CD4-positive, CD25-positive, alpha-beta regulatory T cell (primary cell): Measurements from ENCODE around the gene ACVR2B. TPM values are rescaled to one million over a fixed set of nuclear protein-coding genes. Genes with fewer than 3 reads are reported as not detected.

Experiments used
- ATAC-seq, 2 donors: fragments of 150-1000 bp; cut with Tn5 transposase; one replicate each; pipeline ENCODE4 v1.10.0; 2021; ENCODE audit warnings: low read depth in 2 of 2, moderate number of reproducible peaks in 2 of 2, moderate library complexity in 1 of 2
- DNase-seq, 3 donors: peaks; one replicate each; pipeline versions ENCODE4 v3.0.0 to v3.0.0-alpha.2; 2012 to 2022; ENCODE audit warnings: mixed read lengths in 1 of 3
- H3K27ac ChIP-seq: one replicate; pipeline ENCODE4 v1.7.0; 2013; ENCODE audit warnings: mild to moderate bottlenecking, low read length; ENCODE audit not compliant: insufficient read depth, poor library complexity, severe bottlenecking
- H3K27me3 ChIP-seq: one replicate; pipeline ENCODE4 v1.7.0; 2013; ENCODE audit warnings: low read length; ENCODE audit not compliant: control insufficient read depth, insufficient read depth
- H3K36me3 ChIP-seq: one replicate; pipeline ENCODE4 v1.7.0; 2013; ENCODE audit warnings: mild to moderate bottlenecking, low read length, moderate library complexity; ENCODE audit not compliant: control insufficient read depth, insufficient read depth
- H3K4me1 ChIP-seq: 2 replicates; pipeline ENCODE4 v1.7.0; 2013; ENCODE audit warnings: mild to moderate bottlenecking, low read length; ENCODE audit not compliant: insufficient read depth, control insufficient read depth, poor library complexity, severe bottlenecking
- H3K4me3 ChIP-seq: one replicate; pipeline ENCODE4 v1.7.0; 2013; ENCODE audit warnings: low read depth, mild to moderate bottlenecking, low read length, moderate library complexity
- H3K9me3 ChIP-seq, 2 experiments: 1 replicate in 1 of 2; 2 replicates in 1 of 2; pipeline ENCODE4 v1.7.0; 2013; ENCODE audit warnings: low read length in 2 of 2, mild to moderate bottlenecking in 1 of 2, moderate library complexity in 1 of 2; ENCODE audit not compliant: control insufficient read depth in 2 of 2
- H3K27ac Mint-ChIP-seq, 3 donors: one replicate each; pipeline ENCODE4 v1.8.0; 2020 to 2022; ENCODE audit warnings: mild to moderate bottlenecking in 3 of 3, mixed read lengths in 3 of 3, moderate library complexity in 2 of 3
- H3K27me3 Mint-ChIP-seq: one replicate; pipeline ENCODE4 v1.8.0; 2022; ENCODE audit warnings: mild to moderate bottlenecking, mixed read lengths
- H3K36me3 Mint-ChIP-seq: one replicate; pipeline ENCODE4 v1.8.0; 2020; ENCODE audit warnings: mixed read lengths
- H3K4me1 Mint-ChIP-seq, 4 donors: one replicate each; pipeline ENCODE4 v1.8.0; 2020 to 2022; ENCODE audit warnings: mixed read lengths in 4 of 4, mild to moderate bottlenecking in 1 of 4
- H3K4me3 Mint-ChIP-seq, 4 donors: one replicate each; pipeline ENCODE4 v1.8.0; 2020 to 2022; ENCODE audit warnings: mild to moderate bottlenecking in 4 of 4, mixed read lengths in 4 of 4, moderate library complexity in 3 of 4
- H3K9me3 Mint-ChIP-seq, 7 donors: one replicate each; pipeline ENCODE4 v1.8.0; 2020 to 2022; ENCODE audit warnings: mixed read lengths in 7 of 7, mild to moderate bottlenecking in 3 of 7, moderate library complexity in 2 of 7
- polyA plus RNA-seq, 4 donors: library from polyadenylated mRNA; unstranded; fragments of 300-500 nt; fragmentation: Illumina TruSeq; gene quantifications; one replicate each; pipeline ENCODE4 v1.2.3, GENCODE V29; 2021
- total RNA-seq: library from RNA; stranded (reverse); gene quantifications from one replicate; pipeline ENCODE4 v1.2.3, GENCODE V29; 2022

ACVR2B gene
- total and polyA plus RNA-seq, 5 donors from 2014 or later: 0.14 to 12.7 (median 1.4) TPM

GRCh38 chr3:38454178-38454883 lies 641 bp downstream of the ACVR2B start:
- no peaks in the 10 kb centered on the region for H3K36me3 ChIP-seq
- peaks cover 0 to 33% (median 12%) of the 10 kb centered on the region in 4 donors for H3K4me1 Mint-ChIP-seq
- H3K27ac ChIP-seq: no peak overlapping the region
- H3K27me3 ChIP-seq: no peaks in the 10 kb centered on the region
- H3K9me3 Mint-ChIP-seq: peaks cover 0 to 3% (median 0%) of the 10 kb centered on the region in 7 donors
- H3K4me3 Mint-ChIP-seq: peak overlapping the region; percentile 91 to 98 (median 96)
- peaks cover 18% of the 10 kb centered on the region for H3K27me3 Mint-ChIP-seq
- peak; percentile 49 to 67 for ATAC-seq
- H3K9me3 ChIP-seq: peaks cover 0 to 3% of the 10 kb centered on the region in 2 experiments
- H3K4me1 ChIP-seq: peaks cover 27% of the 10 kb centered on the region
- peak in 2 of 3 donors; percentile 40 to 48 for DNase-seq
- peak overlapping the region in 2 of 3 donors; percentile 71 to 92 for H3K27ac Mint-ChIP-seq
- H3K36me3 Mint-ChIP-seq: peaks cover 3% of the 10 kb centered on the region
- peak overlapping the region; percentile 61 for H3K4me3 ChIP-seq

- peak overlapping the region; percentile 91 to 98 (median 96) for H3K4me3 Mint-ChIP-seq
- Histone ChIP-seq H3K9me3 (peaks cover 0 to 3% of the 10 kb centered on the region in 2 experiments), H3K27me3 (no peaks in the 10 kb centered on the region), H3K36me3 (no peaks in the 10 kb centered on the region), H3K4me3 (peak overlapping the region; percentile 75), H3K27ac (no peak overlapping the region), H3K4me1 (peaks cover 27% of the 10 kb centered on the region)
- H3K4me1 Mint-ChIP-seq: peaks cover 0 to 33% (median 12%) of the 10 kb centered on the region in 4 donors
- peaks cover 14% of the 10 kb centered on the region for H3K27me3 Mint-ChIP-seq
- ATAC-seq (peak; percentile 27 to 41), DNase-seq (peak; percentile 23 to 67 (median 38))
- peak overlapping the region in 1 of 3 donors; percentile 92 for H3K27ac Mint-ChIP-seq
- peaks cover 3% of the 10 kb centered on the region for H3K36me3 Mint-ChIP-seq
- peaks cover 0 to 3% (median 0%) of the 10 kb centered on the region in 7 donors for H3K9me3 Mint-ChIP-seq
These were observed 1.4 kb downstream of the ACVR2B start for GRCh38 chr3:38454884-38455638.

- DNase-seq (no peak), ATAC-seq (no peak)
These were observed 2.1 kb downstream of the ACVR2B start for GRCh38 chr3:38455639-38456430.

GRCh38 chr3:38457111-38458003 lies 3.7 kb downstream of the ACVR2B start:
- Mint-ChIP-seq H3K9me3 (no peaks in the 10 kb centered on the region), H3K36me3 (no peaks in the 10 kb centered on the region), H3K4me1 (peaks cover 0 to 33% (median 12%) of the 10 kb centered on the region in 4 donors), H3K4me3 (peak overlapping the region in 2 of 4 donors; percentile 16 to 91), H3K27me3 (peaks cover 4% of the 10 kb centered on the region), H3K27ac (no peak overlapping the region)
- no peak for DNase-seq
- Histone ChIP-seq H3K4me1 (peaks cover 27% of the 10 kb centered on the region), H3K36me3 (no peaks in the 10 kb centered on the region), H3K27ac (no peak overlapping the region), H3K27me3 (no peaks in the 10 kb centered on the region), H3K4me3 (no peak overlapping the region), H3K9me3 (no peaks in the 10 kb centered on the region)
- no peak for ATAC-seq

More at GRCh38 chr3:38455639-38456430, 2.1 kb downstream of the ACVR2B start:
- H3K4me3 ChIP-seq: peak overlapping the region; percentile 75
- H3K27ac ChIP-seq: no peak overlapping the region
- H3K27me3 ChIP-seq: no peaks in the 10 kb centered on the region
- peaks cover 27% of the 10 kb centered on the region for H3K4me1 ChIP-seq
- Mint-ChIP-seq H3K4me1 (peaks cover 0 to 33% (median 12%) of the 10 kb centered on the region in 4 donors), H3K9me3 (peaks cover 0 to 1% (median 0%) of the 10 kb centered on the region in 7 donors), H3K4me3 (peak overlapping the region; percentile 86 to 96 (median 90)), H3K27me3 (peaks cover 14% of the 10 kb centered on the region), H3K27ac (no peak overlapping the region), H3K36me3 (peaks cover 1% of the 10 kb centered on the region)
- no peaks in the 10 kb centered on the region for H3K36me3 ChIP-seq
- no peaks in the 10 kb centered on the region for H3K9me3 ChIP-seq

GRCh38 chr3:38458796-38459498 lies 5.3 kb downstream of the ACVR2B start:
- no peak overlapping the region for H3K27ac ChIP-seq
- DNase-seq: no peak

GRCh38 chr3:38459499-38460048 lies 5.9 kb downstream of the ACVR2B start:
- H3K27ac Mint-ChIP-seq: no peak overlapping the region
- peaks cover 16% of the 10 kb centered on the region for H3K4me1 ChIP-seq
- no peaks in the 10 kb centered on the region for H3K36me3 Mint-ChIP-seq
- H3K9me3 ChIP-seq: no peaks in the 10 kb centered on the region
- ATAC-seq (no peak), DNase-seq (no peak)
- no peaks in the 10 kb centered on the region for H3K36me3 ChIP-seq
- no peaks in the 10 kb centered on the region for H3K27me3 Mint-ChIP-seq
- no peak overlapping the region for H3K27ac ChIP-seq
- peaks cover 0 to 21% (median 9%) of the 10 kb centered on the region in 4 donors for H3K4me1 Mint-ChIP-seq
- no peaks in the 10 kb centered on the region for H3K9me3 Mint-ChIP-seq
- H3K4me3 ChIP-seq: no peak overlapping the region
- H3K4me3 Mint-ChIP-seq: peak overlapping the region in 1 of 4 donors; percentile 44
- H3K27me3 ChIP-seq: no peaks in the 10 kb centered on the region

More at GRCh38 chr3:38458796-38459498, 5.3 kb downstream of the ACVR2B start:
- Mint-ChIP-seq H3K27me3 (no peaks in the 10 kb centered on the region), H3K27ac (no peak overlapping the region), H3K4me1 (peaks cover 0 to 23% (median 10%) of the 10 kb centered on the region in 4 donors), H3K36me3 (no peaks in the 10 kb centered on the region), H3K9me3 (no peaks in the 10 kb centered on the region), H3K4me3 (peak overlapping the region in 1 of 4 donors; percentile 36)
- Histone ChIP-seq H3K4me3 (no peak overlapping the region), H3K4me1 (peaks cover 20% of the 10 kb centered on the region), H3K27me3 (no peaks in the 10 kb centered on the region), H3K9me3 (no peaks in the 10 kb centered on the region), H3K36me3 (no peaks in the 10 kb centered on the region)
- ATAC-seq: no peak
